Body of pancreas (tissue), 4 donors: ENCODE results near the gene PIP5KL1. TPM values are rescaled to one million over a fixed set of nuclear protein-coding genes. Genes with fewer than 3 reads are reported as not detected.

ENCODE experiments used
- ATAC-seq: fragments of 150-250 bp; one replicate; pipeline ENCODE4 v1.9.1; 2016
- DNase-seq, 4 donors: peaks; one replicate each; pipeline ENCODE4 v3.0.0-alpha.2; 2019
- H3K27ac ChIP-seq, 4 donors: fragments of 200-600 bp; sonication (generic); 1 replicate in 3 of 4; 2 replicates in 1 of 4; pipeline versions ENCODE4 v1.5.1 to v1.6.1; 2016 to 2019; ENCODE audit warnings: mild to moderate bottlenecking in 1 of 4, mixed read lengths in 1 of 4, moderate library complexity in 1 of 4
- H3K27me3 ChIP-seq, 2 donors: fragments of 200-600 bp; sonication (generic); one replicate each; pipeline ENCODE4 v1.6.0; 2016; ENCODE audit warnings: mild to moderate bottlenecking in 1 of 2
- H3K36me3 ChIP-seq, 2 donors: fragments of 200-600 bp; sonication (generic); replicated peaks in 1 of 2; 2 replicates each; pipeline ENCODE4 v1.5.1; 2016; ENCODE audit warnings: low read depth in 2 of 2; ENCODE audit not compliant: insufficient read depth in 1 of 2
- H3K4me1 ChIP-seq: fragments of 200-600 bp; sonication (generic); one replicate; pipeline ENCODE4 v1.6.0; 2016
- H3K4me3 ChIP-seq, 2 donors: fragments of 200-600 bp; sonication (generic); 1 replicate in 1 of 2; 2 replicates in 1 of 2; pipeline ENCODE4 v1.5.1; 2016 to 2019
- H3K9me3 ChIP-seq, 3 donors: fragments of 200-600 bp; sonication (generic); 1 replicate in 2 of 3; 2 replicates in 1 of 3; pipeline ENCODE4 v1.5.1; 2016
- POLR2A ChIP-seq, 3 donors: fragments of 450-650 bp; IDR thresholded peaks; one replicate each; pipeline ENCODE4 v1.6.1; 2016; ENCODE audit warnings: antibody characterized with exemption in 3 of 3, mild to moderate bottlenecking in 2 of 3
- WGBS, 2 donors: methylation state at CpG; one replicate each; pipeline ENCODE4 v1.1.5; 2017; 5-methylcytosine and 5-hydroxymethylcytosine counted together
- intact Hi-C: fragments of 100-400 bp; cut with DNase I; formaldehyde crosslinking; loops from one replicate; pipeline ENCODE4 v1.15.1; 2023
- total RNA-seq, 2 donors: library from RNA; depleted of rRNA; stranded (reverse); fragments of >200 nt; gene quantifications; one replicate each; pipeline ENCODE4 v1.1.0, GENCODE V29; 2016
- TF ChIP-seq, protein P1 (sequence below), 7 experiments: fragments of 450-650 bp in 4 of 7; fragments of 200-600 bp in 3 of 7; sonication (generic) in 3 of 7; IDR thresholded peaks; one replicate each; pipeline ENCODE4 v1.5.1; 2016 to 2019; ENCODE audit warnings: antibody characterized with exemption in 7 of 7

Gene PIP5KL1
- total RNA-seq, 2 donors from 2014 or later = 1.3 to 2.6 TPM

DNA sequence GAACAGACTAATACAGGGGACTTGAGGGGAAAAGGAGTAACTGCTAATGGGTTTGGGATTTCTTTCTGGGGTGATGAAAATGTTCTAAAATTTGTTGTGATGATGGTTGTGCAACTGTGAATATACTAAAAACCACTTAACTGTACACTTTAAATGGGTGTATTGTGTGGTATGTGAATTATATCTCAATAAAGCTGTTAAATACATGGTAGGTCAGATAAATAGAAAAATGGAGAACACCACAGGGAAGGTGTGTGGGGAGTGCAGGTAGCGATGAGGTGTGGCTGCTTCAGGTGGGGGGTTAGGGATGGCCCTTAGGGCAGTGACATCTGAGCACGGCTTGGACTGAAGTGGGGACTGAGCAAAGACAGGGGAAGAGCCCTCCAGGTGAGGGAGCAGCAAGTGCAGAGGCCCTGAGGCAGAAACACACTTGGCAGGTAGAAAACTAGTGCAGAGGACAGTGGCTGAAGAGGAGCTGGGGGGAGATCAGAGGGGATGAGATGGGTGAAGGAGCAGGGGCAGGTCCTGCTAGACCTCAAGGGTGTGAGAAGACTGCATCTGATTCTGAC, 29.3 kb upstream of the PIP5KL1 start:
- no peak overlapping the region for H3K4me3 ChIP-seq
- H3K27ac ChIP-seq = peak overlapping the region in 3 of 4 donors; percentile 52 to 93 (median 65)
- ATAC-seq (no peak), DNase-seq (no peak)
- intact Hi-C loops = no loop called here
- H3K4me1 ChIP-seq = peaks cover 62% of the 10 kb centered on the region
- WGBS, 2 donors = 91% methylated on average over 2 of the region's 2 CpGs
- TF ChIP-seq POLR2A (IDR thresholded peaks at IDR 0.05) = no peak
- TF ChIP-seq, protein P1, sequence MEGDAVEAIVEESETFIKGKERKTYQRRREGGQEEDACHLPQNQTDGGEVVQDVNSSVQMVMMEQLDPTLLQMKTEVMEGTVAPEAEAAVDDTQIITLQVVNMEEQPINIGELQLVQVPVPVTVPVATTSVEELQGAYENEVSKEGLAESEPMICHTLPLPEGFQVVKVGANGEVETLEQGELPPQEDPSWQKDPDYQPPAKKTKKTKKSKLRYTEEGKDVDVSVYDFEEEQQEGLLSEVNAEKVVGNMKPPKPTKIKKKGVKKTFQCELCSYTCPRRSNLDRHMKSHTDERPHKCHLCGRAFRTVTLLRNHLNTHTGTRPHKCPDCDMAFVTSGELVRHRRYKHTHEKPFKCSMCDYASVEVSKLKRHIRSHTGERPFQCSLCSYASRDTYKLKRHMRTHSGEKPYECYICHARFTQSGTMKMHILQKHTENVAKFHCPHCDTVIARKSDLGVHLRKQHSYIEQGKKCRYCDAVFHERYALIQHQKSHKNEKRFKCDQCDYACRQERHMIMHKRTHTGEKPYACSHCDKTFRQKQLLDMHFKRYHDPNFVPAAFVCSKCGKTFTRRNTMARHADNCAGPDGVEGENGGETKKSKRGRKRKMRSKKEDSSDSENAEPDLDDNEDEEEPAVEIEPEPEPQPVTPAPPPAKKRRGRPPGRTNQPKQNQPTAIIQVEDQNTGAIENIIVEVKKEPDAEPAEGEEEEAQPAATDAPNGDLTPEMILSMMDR (IDR thresholded peaks at IDR 0.05) = no peak
- H3K9me3 ChIP-seq = no peaks in the 10 kb centered on the region
- H3K36me3 ChIP-seq = no peaks in the 10 kb centered on the region
- H3K27me3 ChIP-seq = no peaks in the 10 kb centered on the region

GRCh38 chr9:127959398-127959797, 28.8 kb upstream of the PIP5KL1 start:
- H3K27ac ChIP-seq = peak overlapping the region in 1 of 4 donors; percentile 11
- intact Hi-C loops = no loop called here
- DNase-seq (no peak), ATAC-seq (no peak)
- peaks cover 64% of the 10 kb centered on the region for H3K4me1 ChIP-seq
- WGBS, 2 donors = 95 to 98% methylated on average over 4 of the region's 4 CpGs
- H3K36me3 ChIP-seq = no peaks in the 10 kb centered on the region
- H3K27me3 ChIP-seq = no peaks in the 10 kb centered on the region
- no peak for TF ChIP-seq POLR2A (IDR thresholded peaks at IDR 0.05)
- TF ChIP-seq, protein P1 (IDR thresholded peaks at IDR 0.05) = no peak
- H3K4me3 ChIP-seq = no peak overlapping the region
- no peaks in the 10 kb centered on the region for H3K9me3 ChIP-seq

GRCh38 chr9:127958728-127959127, 28.2 kb upstream of the PIP5KL1 start:
- DNase-seq (no peak), ATAC-seq (no peak)
- TF ChIP-seq POLR2A (IDR thresholded peaks at IDR 0.05) = no peak
- TF ChIP-seq, protein P1 (IDR thresholded peaks at IDR 0.05) = no peak
- WGBS, 2 donors = 96 to 100% methylated on average over 1 of the region's 1 CpG
- intact Hi-C loops = no loop called here
- H3K27ac ChIP-seq = no peak overlapping the region
- H3K27me3 ChIP-seq = no peaks in the 10 kb centered on the region
- no peak overlapping the region for H3K4me3 ChIP-seq
- peaks cover 64% of the 10 kb centered on the region for H3K4me1 ChIP-seq
- H3K9me3 ChIP-seq = no peaks in the 10 kb centered on the region
- no peaks in the 10 kb centered on the region for H3K36me3 ChIP-seq

DNA sequence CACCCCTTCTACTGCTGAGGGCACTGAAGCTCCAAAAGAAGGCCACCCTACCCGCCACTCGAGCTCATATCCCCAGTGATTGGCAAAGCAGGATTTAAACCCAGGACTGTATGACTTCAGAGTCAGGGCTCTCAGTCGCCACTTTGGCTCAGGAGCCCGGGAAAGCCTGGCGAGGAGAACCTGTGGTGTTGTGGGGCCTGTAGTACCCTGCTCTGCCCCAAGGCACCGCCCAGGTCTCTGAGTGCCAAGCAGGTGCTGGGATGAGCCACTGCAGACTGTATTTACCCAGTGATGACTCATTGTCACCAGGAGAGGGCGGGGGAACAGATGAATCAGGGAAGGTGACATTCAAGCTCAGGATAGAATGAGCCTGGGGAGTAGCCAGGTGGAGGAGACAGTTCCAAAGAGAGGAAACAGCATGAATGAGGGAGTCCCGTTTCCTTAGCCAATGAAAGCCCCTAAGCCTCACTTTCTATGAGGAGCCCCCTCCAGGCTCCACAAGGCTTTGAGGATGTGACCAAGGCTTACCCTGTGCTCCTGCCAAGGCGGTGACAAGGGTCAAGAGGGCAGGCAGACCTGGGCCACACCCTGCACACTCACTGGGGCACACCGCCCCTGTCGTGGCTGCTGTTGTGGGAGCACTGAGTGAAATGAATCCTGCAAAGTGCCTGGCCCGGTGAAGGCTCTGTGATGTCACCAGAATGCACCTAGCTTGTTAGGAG, 24.9 kb upstream of the PIP5KL1 start:
- H3K27ac ChIP-seq = peak overlapping the region; percentile 80 to 86 (median 82)
- ATAC-seq (peak; percentile 87), DNase-seq (peak; percentile 86 to 97 (median 94))
- peaks cover 61% of the 10 kb centered on the region for H3K4me1 ChIP-seq
- whole genome bisulfite sequencing, 2 donors = 24 to 29% methylated on average over 9 to 12 of the region's 12 CpGs
- H3K27me3 ChIP-seq = no peaks in the 10 kb centered on the region
- no peak overlapping the region for H3K4me3 ChIP-seq
- intact Hi-C loops = no loop called here
- TF ChIP-seq, protein P1 (IDR thresholded peaks at IDR 0.05) = peak in 6 of 7 experiments; percentile 39 to 91 (median 81)
- TF ChIP-seq POLR2A (IDR thresholded peaks at IDR 0.05) = peak in 1 of 3 donors; percentile 10
- no peaks in the 10 kb centered on the region for H3K9me3 ChIP-seq
- no peaks in the 10 kb centered on the region for H3K36me3 ChIP-seq
